ENCODE results near the gene PTGR3. TPM values are rescaled to one million over a fixed set of nuclear protein-coding genes. Genes with fewer than 3 reads are reported as not detected.

Gene PTGR3
- total and polyA plus RNA-seq, 3 donors from 2014 or later = 13.9 to 27.9 (median 15.7) TPM

DNA sequence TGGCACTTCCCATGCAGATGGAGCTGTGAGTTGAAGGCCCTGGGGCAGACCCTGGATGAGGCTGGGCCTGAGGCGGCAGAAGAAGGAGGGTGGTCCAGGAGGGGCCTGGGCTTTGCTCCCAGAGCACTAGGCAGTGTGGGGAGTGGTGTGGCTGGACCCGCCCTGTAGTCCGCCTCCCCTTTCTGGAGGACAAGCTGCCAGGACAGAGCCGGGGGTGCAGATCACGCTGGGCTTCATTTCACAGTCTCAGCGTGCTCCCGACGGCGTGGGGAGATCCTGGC is 49.8 kb downstream of the PTGR3 start:
- 77 to 86% methylated on average over 8 to 9 of the region's 9 CpGs for WGBS, 2 donors
- Histone ChIP-seq H3K9me3 (no peaks in the 10 kb centered on the region), H3K4me3 (no peak overlapping the region), H3K27ac (no peak overlapping the region), H3K27me3 (no peaks in the 10 kb centered on the region), H3K36me3 (ENCODE audit: low read depth, missing control alignments) (no peaks in the 10 kb centered on the region), H3K4me1 (no peaks in the 10 kb centered on the region)
- TF ChIP-seq POLR2A (IDR thresholded peaks at IDR 0.05) = no peak
- no peak for DNase-seq
- intact Hi-C loops (cut with DNase I; ENCODE audit: low total_unique reads) = no loop called here

Other genes starting within 250 kb of the PTGR3 start
- gene TSHZ1, start 1.7 kb upstream of the PTGR3 start, total RNA-seq = 10 to 100 TPM; 18.4 to 36.2 TPM
- gene TSHZ1, start 1.7 kb upstream of the PTGR3 start, polyA plus RNA-seq (ENCODE audit: insufficient read depth, low read depth, low replicate concordance) = 12.8 TPM
- 1 to 10 TPM in 1 of 2 donors, under 1 TPM in 1; 0.50 to 2.8 TPM for gene SMIM21, start 218.6 kb upstream of the PTGR3 start, total RNA-seq
- gene SMIM21, start 218.6 kb upstream of the PTGR3 start, polyA plus RNA-seq (ENCODE audit: insufficient read depth, low read depth, low replicate concordance) = 3.2 TPM